AG09309 (cell line): ENCODE results near the gene CYFIP2.

Source experiments
- DNase-seq: peaks from one replicate; pipeline ENCODE4 v3.0.0-alpha.2; 2010; ENCODE audit warnings: low read depth
- H3K4me3 ChIP-seq: 2 replicates; pipeline ENCODE4 v1.5.1; 2011; ENCODE audit warnings: mild to moderate bottlenecking, low read depth, low read length, moderate library complexity; ENCODE audit not compliant: control insufficient read depth
- TF ChIP-seq, protein P1 (sequence below): IDR thresholded peaks from 2 replicates; pipeline ENCODE4 v1.5.1; 2011; ENCODE audit warnings: mild to moderate bottlenecking, low read depth, low read length, inconsistent platforms; ENCODE audit not compliant: insufficient read depth, control insufficient read depth; ENCODE audit errors: missing control alignments

The CYFIP2 gene

DNA sequence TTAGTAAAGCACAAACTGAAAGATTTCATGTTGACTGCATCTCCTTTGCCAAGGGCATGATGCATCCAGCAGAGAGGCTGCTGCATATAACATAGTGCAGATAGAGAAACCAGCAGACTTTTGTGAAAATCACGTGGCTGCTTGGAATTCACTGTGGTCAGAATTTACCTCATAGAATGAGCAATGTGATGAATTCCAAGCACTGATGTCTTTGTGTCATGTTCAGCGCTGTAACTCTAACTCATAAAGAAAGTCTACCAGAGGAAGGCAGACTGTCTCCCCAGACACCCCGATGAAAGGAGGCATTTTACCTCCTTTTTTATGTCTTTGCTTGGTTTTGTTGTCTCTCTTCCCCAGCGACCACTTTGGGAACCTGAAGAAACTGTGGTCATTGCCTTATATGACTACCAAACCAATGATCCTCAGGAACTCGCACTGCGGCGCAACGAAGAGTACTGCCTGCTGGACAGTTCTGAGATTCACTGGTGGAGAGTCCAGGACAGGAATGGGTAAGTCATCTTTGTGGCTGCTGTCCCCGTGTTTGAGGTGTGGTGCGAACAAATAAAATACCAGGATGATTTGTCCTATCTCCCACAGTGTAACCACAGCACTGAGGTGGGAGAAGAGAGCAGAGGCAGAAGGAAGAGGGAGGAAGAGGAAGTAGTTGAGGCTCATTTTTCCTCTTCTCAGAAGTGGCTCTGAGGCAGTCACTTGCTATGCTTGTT is 43.3 kb upstream of the CYFIP2 start:
- peak; percentile 64 for DNase-seq
- TF ChIP-seq, protein P1, sequence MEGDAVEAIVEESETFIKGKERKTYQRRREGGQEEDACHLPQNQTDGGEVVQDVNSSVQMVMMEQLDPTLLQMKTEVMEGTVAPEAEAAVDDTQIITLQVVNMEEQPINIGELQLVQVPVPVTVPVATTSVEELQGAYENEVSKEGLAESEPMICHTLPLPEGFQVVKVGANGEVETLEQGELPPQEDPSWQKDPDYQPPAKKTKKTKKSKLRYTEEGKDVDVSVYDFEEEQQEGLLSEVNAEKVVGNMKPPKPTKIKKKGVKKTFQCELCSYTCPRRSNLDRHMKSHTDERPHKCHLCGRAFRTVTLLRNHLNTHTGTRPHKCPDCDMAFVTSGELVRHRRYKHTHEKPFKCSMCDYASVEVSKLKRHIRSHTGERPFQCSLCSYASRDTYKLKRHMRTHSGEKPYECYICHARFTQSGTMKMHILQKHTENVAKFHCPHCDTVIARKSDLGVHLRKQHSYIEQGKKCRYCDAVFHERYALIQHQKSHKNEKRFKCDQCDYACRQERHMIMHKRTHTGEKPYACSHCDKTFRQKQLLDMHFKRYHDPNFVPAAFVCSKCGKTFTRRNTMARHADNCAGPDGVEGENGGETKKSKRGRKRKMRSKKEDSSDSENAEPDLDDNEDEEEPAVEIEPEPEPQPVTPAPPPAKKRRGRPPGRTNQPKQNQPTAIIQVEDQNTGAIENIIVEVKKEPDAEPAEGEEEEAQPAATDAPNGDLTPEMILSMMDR, result no peak
- no peak overlapping the region for H3K4me3 ChIP-seq

DNA sequence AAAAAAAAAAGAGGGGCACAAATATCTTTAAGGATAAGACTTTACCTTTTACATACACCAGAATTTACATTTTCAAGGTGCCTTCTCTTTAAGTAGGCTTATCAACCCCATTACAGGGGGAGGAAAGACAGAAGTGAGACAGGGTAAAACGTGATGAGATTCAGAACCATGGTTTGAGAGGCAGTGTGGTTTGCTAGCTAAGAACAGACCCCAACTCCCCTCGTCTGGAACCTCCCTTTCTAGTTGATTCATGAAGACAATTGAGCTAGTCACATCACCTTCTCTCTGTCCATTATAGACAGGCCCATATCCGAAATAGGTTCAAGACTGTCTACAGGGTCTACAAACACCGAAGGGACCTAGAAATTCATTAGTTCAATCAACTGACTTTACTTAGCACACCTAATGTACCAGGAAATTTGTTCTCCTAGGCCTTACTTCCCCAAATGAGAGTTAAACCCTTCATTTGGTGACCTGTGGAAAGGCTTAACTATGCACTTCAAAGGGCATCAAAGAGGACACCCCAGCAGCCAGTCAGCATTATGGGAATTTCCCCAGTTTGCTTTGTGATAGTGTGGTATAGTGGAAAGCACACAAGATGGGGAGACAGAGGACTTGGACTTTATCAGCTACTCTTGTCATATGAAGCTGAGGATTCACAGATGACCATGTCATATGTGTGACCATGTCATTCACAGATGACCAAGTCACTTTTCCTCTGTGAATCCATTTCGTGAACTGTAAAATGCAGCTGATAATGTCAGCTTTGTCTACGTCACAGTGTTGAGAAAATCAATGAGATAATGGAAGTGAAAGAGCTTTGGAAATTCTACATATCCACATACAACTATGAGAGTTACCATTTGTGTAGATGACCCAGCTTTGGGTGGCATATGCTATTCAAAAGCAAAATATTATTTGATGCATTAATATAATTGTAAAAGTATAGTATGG is 40.2 kb upstream of the CYFIP2 start:
- TF ChIP-seq, protein P1, result no peak
- no peak for DNase-seq
- no peak overlapping the region for H3K4me3 ChIP-seq

DNA sequence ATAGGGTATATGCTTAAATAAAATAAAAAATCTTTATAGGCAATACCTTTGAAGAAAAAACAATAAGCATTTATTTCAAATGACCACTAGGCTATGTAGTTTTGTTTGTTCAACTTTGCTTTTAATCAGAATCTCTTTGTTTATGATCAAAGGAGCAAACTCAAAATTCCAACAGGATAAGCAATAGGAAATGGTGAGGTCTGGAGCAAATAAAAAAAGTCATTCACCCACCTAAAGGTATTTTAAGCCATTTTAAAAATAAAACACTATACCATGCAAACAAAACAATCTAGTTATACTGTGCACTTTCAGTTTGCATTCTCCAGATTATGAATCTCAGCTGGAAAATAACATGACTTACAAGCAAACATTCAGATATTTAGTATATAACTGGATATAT is 35.3 kb upstream of the CYFIP2 start:
- no peak overlapping the region for H3K4me3 ChIP-seq
- TF ChIP-seq, protein P1, result no peak

DNA sequence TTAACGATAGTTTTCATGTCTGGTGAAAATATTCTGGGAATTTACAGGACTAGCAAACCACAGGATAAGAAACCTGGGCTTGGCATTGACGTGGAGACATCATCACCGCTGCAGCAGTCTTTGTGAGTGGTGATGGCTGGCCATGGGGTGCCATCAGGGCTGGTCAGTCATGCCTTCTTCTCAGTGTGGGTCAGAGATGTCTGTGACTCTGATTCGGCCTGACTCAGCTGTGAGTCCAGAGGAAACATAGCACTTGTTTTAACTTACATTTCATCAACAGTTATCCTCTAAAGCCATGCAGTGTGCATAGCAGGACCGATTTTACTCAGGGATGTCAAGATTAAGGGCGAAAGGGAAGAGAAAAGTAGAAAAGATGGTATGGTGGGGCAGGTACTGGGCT is 33.2 kb upstream of the CYFIP2 start:
- no peak for DNase-seq
- no peak overlapping the region for H3K4me3 ChIP-seq
- TF ChIP-seq, protein P1, result no peak

More for the DNA sequence above, 35.3 kb upstream of the CYFIP2 start:
- DNase-seq, result no peak

DNA sequence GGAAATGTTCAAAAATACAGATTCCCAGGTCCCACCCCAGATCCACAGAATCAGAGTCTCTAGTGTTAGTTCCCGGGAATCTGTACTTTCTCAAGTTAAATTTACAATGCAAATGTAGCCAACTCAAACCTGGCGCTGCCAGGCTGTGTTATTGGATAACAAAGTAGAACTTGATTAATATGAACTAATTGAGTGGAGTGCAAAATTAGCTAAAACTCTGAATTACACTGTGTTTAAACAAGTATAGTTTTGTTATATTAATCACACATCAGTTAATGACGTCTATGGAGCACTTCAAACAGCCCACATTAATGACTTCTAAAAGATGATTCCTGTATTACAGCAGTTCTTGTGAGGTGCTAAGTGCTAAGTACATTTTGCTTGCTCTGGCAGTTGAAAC is 32.4 kb upstream of the CYFIP2 start:
- no peak for DNase-seq
- TF ChIP-seq, protein P1, result no peak
- H3K4me3 ChIP-seq, result no peak overlapping the region

DNA sequence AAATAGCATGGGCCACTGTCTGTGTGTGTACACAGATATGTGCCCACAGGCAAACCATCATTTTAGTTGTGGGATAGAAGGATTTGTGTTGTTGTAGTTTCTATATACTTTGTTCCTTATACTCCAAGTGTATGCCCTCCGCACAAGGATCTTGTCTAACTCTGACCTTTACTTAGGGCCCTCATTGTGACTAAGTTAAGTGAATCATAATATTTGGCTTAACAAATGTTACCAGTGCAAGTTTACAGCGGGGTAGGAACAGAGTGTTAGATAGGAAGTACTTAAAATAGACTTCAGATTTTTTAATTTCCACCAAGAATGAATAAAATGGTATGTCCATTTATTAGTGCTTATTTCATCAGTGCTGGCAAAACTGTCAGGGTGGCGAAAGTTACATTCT is 29.5 kb upstream of the CYFIP2 start:
- no peak overlapping the region for H3K4me3 ChIP-seq

More for the DNA sequence above, 29.5 kb upstream of the CYFIP2 start:
- TF ChIP-seq, protein P1, result no peak
- DNase-seq, result peak; percentile 1
